HG02852 (cell line): ENCODE data around the gene NCAN.
"Not testable (repeated sequence)": the region's sequence is repeated elsewhere in the genome, so short reads cannot be mapped to it uniquely, and the experiment has no call there.

ENCODE experiments used
- ATAC-seq: cut with Tn5 transposase; IDR thresholded peaks from one replicate; pipeline ENCODE4 v1.9.1; 2021; ENCODE audit warnings: mild to moderate bottlenecking, moderate library complexity; ENCODE audit not compliant: unreplicated experiment

Gene NCAN

GRCh38 chr19:19192910-19193423 lies 18.8 kb upstream of the NCAN start:
- ATAC-seq: no peak

GRCh38 chr19:19193926-19194325 lies 17.8 kb upstream of the NCAN start:
- no peak for ATAC-seq

- ATAC-seq: no peak
Observed at GRCh38 chr19:19201697-19202630, 9.8 kb upstream of the NCAN start.

GRCh38 chr19:19202707-19203011 lies 9.1 kb upstream of the NCAN start:
- ATAC-seq: no peak

- peak; percentile 75 for ATAC-seq
Observed at GRCh38 chr19:19203012-19203856, 8.5 kb upstream of the NCAN start, which contains the start of gene NR2C2AP. Gene NR2C2AP (minus strand): TSS chr19:19203414. CDS start chr19:19203060, 354 bp downstream.

GRCh38 chr19:19204181-19204580 lies 7.6 kb upstream of the NCAN start:
- no peak for ATAC-seq

- no peak for ATAC-seq
Observed at GRCh38 chr19:19205416-19206410, 6.0 kb upstream of the NCAN start.

- ATAC-seq: no peak
Observed at GRCh38 chr19:19206938-19207337, 4.8 kb upstream of the NCAN start.

GRCh38 chr19:19207637-19208572 lies 3.9 kb upstream of the NCAN start:
- ATAC-seq: no peak

GRCh38 chr19:19209372-19209771 lies 2.4 kb upstream of the NCAN start:
- ATAC-seq: no peak

- ATAC-seq: no peak
Observed at GRCh38 chr19:19212916-19213315, 1.2 kb downstream of the NCAN start.

- no peak for ATAC-seq
Observed at GRCh38 chr19:19213426-19214158, 1.8 kb downstream of the NCAN start.

- ATAC-seq: no peak
Observed at GRCh38 chr19:19214159-19214490, 2.4 kb downstream of the NCAN start.

GRCh38 chr19:19214892-19215291 lies 3.1 kb downstream of the NCAN start:
- no peak for ATAC-seq

GRCh38 chr19:19215792-19216191 lies 4.0 kb downstream of the NCAN start:
- no peak for ATAC-seq

GRCh38 chr19:19217099-19217498 lies 5.3 kb downstream of the NCAN start:
- ATAC-seq: no peak

GRCh38 chr19:19218911-19219310 lies 7.2 kb downstream of the NCAN start:
- ATAC-seq: no peak

GRCh38 chr19:19221000-19221399 lies 9.2 kb downstream of the NCAN start:
- not testable (repeated sequence) for ATAC-seq

- ATAC-seq: no peak
Observed at GRCh38 chr19:19223060-19223459, 11.3 kb downstream of the NCAN start.
